CD4-positive, alpha-beta T cell (primary cell): ENCODE results near the gene RFC2. TPM values are rescaled to one million over a fixed set of nuclear protein-coding genes. Genes with fewer than 3 reads are reported as not detected.

Experiments used
- ATAC-seq: fragments of 200-7000 bp; cut with Tn5 transposase; one replicate; pipeline ENCODE4 v1.10.0; 2022; ENCODE audit warnings: mild to moderate bottlenecking; ENCODE audit not compliant: poor library complexity
- CTCF ChIA-PET: fragments of 350-600 bp; sonication (Branson Sonifier 250); formaldehyde crosslinking; loops from one replicate; lab custom pipeline; 2021; ENCODE audit warnings: antibody characterized with exemption, inconsistent platforms; lab: Charles Lee
- POLR2A ChIA-PET: fragments of 350-600 bp; sonication (Branson Sonifier 250); formaldehyde crosslinking; loops from one replicate; lab custom pipeline; 2021; ENCODE audit warnings: antibody characterized with exemption, inconsistent platforms; lab: Charles Lee
- DNase-seq, 14 experiments: peaks; one replicate each; pipeline ENCODE4 v3.0.0-alpha.2; 2013 to 2020; ENCODE audit warnings: mixed read lengths in 2 of 14
- H3K27ac ChIP-seq, 2 donors: one replicate each; pipeline versions ENCODE4 v1.5.1 to v1.7.0; 2013; ENCODE audit warnings: low read length in 2 of 2, low read depth in 1 of 2, mild to moderate bottlenecking in 1 of 2
- H3K27me3 ChIP-seq, 2 experiments: 1 replicate in 1 of 2; 2 replicates in 1 of 2; pipeline versions ENCODE4 v1.6.1 to v1.7.0; 2013; ENCODE audit warnings: low read length in 2 of 2, control low read depth in 1 of 2, mild to moderate bottlenecking in 1 of 2, moderate library complexity in 1 of 2; ENCODE audit not compliant: insufficient read depth in 2 of 2, control insufficient read depth in 1 of 2
- H3K36me3 ChIP-seq: one replicate; pipeline ENCODE4 v1.6.1; 2013; ENCODE audit warnings: low read length, control low read depth; ENCODE audit not compliant: insufficient read depth
- H3K4me1 ChIP-seq: one replicate; pipeline ENCODE4 v1.6.1; 2013; ENCODE audit warnings: low read length, control low read depth; ENCODE audit not compliant: insufficient read depth
- H3K4me3 ChIP-seq: one replicate; pipeline ENCODE4 v1.5.1; 2013; ENCODE audit warnings: mild to moderate bottlenecking, low read length, moderate library complexity
- H3K9me3 ChIP-seq, 2 experiments: 1 replicate in 1 of 2; 2 replicates in 1 of 2; pipeline versions ENCODE4 v1.6.1 to v1.7.0; 2013; ENCODE audit warnings: low read length in 2 of 2, mild to moderate bottlenecking in 2 of 2, control low read depth in 1 of 2, moderate library complexity in 1 of 2; ENCODE audit not compliant: control insufficient read depth in 1 of 2, insufficient read depth in 1 of 2
- H3K27ac Mint-ChIP-seq: one replicate; pipeline ENCODE4 v1.8.0; 2020; ENCODE audit warnings: mixed read lengths
- H3K27me3 Mint-ChIP-seq: one replicate; pipeline ENCODE4 v1.8.0; 2021; ENCODE audit warnings: mixed read lengths
- H3K36me3 Mint-ChIP-seq: one replicate; pipeline ENCODE4 v1.8.0; 2021; ENCODE audit warnings: low read depth, mixed read lengths
- H3K4me1 Mint-ChIP-seq: one replicate; pipeline ENCODE4 v1.8.0; 2021; ENCODE audit warnings: low read depth, mixed read lengths
- H3K4me3 Mint-ChIP-seq: one replicate; pipeline ENCODE4 v1.8.0; 2020; ENCODE audit warnings: mild to moderate bottlenecking, mixed read lengths
- H3K9me3 Mint-ChIP-seq: one replicate; pipeline ENCODE4 v1.8.0; 2020; ENCODE audit warnings: mixed read lengths
- intact Hi-C, 2 experiments: fragments of 100-400 bp; cut with DNase I in 1 of 2; cut with micrococcal nuclease in 1 of 2; formaldehyde crosslinking; loops; one replicate each; pipeline versions ENCODE4 v1.15.1 to v1.9.0; 2023 to 2025; cut with DNase I, micrococcal nuclease
- total RNA-seq, 174 experiments: library from RNA in 2 of 174; stranded (reverse) in 2 of 174; gene quantifications; one replicate each; pipeline ENCODE4 v1.2.3 and lab custom pipeline; 2021 to 2026
- TF ChIP-seq, protein P1 (sequence below): fragments of 200-600 bp; IDR thresholded peaks from one replicate; pipeline ENCODE4 v1.8.0; 2022; ENCODE audit warnings: antibody characterized with exemption, mild to moderate bottlenecking

The RFC2 gene
- total RNA-seq, 2 experiments from 2014 or later: 8.5 to 9.6 TPM

DNA sequence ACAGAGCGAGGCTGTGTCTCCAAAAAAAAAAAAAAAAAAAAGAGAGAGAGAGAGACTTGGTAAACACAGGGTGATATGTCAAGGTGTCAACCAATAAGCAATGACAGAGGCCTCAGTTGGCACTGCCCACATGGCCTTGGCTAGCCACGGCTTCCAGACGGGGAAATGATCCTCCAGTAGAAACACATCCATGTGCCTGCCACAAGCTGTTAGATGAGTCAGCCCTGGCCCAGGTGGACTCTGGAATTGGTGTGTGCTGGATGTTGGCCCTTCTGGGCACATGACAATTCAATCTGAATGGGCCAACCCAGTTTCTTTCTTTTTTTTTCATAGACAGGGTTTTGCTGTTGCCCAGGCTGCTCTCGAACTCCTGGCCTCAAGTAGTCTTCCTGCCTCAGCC lies 13.7 kb downstream of the RFC2 start:
- Histone ChIP-seq H3K4me1 (peaks cover 3% of the 10 kb centered on the region), H3K4me3 (no peak overlapping the region), H3K36me3 (peaks cover 86% of the 10 kb centered on the region), H3K9me3 (no peaks in the 10 kb centered on the region), H3K27me3 (no peaks in the 10 kb centered on the region), H3K27ac (no peak overlapping the region)
- peaks cover 62% of the 10 kb centered on the region for H3K36me3 Mint-ChIP-seq
- H3K4me1 Mint-ChIP-seq: no peaks in the 10 kb centered on the region
- DNase-seq (no peak), ATAC-seq (no peak)
- CTCF ChIA-PET: no interaction called here
- no peaks in the 10 kb centered on the region for H3K27me3 Mint-ChIP-seq
- H3K9me3 Mint-ChIP-seq: no peaks in the 10 kb centered on the region
- H3K27ac Mint-ChIP-seq: no peak overlapping the region
- POLR2A ChIA-PET: no interaction called here
- intact Hi-C loops: no loop called here
- TF ChIP-seq, protein P1, sequence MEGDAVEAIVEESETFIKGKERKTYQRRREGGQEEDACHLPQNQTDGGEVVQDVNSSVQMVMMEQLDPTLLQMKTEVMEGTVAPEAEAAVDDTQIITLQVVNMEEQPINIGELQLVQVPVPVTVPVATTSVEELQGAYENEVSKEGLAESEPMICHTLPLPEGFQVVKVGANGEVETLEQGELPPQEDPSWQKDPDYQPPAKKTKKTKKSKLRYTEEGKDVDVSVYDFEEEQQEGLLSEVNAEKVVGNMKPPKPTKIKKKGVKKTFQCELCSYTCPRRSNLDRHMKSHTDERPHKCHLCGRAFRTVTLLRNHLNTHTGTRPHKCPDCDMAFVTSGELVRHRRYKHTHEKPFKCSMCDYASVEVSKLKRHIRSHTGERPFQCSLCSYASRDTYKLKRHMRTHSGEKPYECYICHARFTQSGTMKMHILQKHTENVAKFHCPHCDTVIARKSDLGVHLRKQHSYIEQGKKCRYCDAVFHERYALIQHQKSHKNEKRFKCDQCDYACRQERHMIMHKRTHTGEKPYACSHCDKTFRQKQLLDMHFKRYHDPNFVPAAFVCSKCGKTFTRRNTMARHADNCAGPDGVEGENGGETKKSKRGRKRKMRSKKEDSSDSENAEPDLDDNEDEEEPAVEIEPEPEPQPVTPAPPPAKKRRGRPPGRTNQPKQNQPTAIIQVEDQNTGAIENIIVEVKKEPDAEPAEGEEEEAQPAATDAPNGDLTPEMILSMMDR: no peak
- H3K4me3 Mint-ChIP-seq: no peak overlapping the region

DNA sequence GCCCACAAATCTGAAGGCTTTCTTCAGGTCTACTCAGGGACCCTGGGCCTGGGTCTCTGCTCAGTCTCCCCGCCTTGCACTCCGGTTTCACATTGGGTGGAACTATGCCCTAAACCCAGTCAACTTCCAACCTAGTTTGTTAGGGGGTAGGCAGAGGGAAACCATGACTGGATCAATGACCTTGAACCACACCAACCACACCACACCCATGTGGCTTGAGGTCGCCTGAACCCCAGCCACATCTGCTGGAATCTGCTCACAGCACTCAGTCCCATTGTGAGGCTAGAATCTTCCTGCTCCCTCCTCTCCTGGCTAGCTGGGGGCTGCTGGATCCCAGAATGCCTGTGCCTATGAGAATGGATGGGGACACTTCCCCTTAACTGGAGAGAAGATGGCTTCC lies 17.9 kb downstream of the RFC2 start:
- DNase-seq (no peak), ATAC-seq (no peak)
- peaks cover 57% of the 10 kb centered on the region for H3K36me3 Mint-ChIP-seq
- no peaks in the 10 kb centered on the region for H3K4me1 Mint-ChIP-seq
- H3K9me3 Mint-ChIP-seq: no peaks in the 10 kb centered on the region
- H3K27ac Mint-ChIP-seq: no peak overlapping the region
- TF ChIP-seq, protein P1: no peak
- Histone ChIP-seq H3K4me3 (no peak overlapping the region), H3K27ac (no peak overlapping the region), H3K36me3 (peaks cover 65% of the 10 kb centered on the region), H3K9me3 (no peaks in the 10 kb centered on the region), H3K4me1 (peaks cover 3% of the 10 kb centered on the region), H3K27me3 (no peaks in the 10 kb centered on the region)
- no peak overlapping the region for H3K4me3 Mint-ChIP-seq
- intact Hi-C loops: no loop called here
- CTCF ChIA-PET: no interaction called here
- no peaks in the 10 kb centered on the region for H3K27me3 Mint-ChIP-seq
- POLR2A ChIA-PET: no interaction called here

DNA sequence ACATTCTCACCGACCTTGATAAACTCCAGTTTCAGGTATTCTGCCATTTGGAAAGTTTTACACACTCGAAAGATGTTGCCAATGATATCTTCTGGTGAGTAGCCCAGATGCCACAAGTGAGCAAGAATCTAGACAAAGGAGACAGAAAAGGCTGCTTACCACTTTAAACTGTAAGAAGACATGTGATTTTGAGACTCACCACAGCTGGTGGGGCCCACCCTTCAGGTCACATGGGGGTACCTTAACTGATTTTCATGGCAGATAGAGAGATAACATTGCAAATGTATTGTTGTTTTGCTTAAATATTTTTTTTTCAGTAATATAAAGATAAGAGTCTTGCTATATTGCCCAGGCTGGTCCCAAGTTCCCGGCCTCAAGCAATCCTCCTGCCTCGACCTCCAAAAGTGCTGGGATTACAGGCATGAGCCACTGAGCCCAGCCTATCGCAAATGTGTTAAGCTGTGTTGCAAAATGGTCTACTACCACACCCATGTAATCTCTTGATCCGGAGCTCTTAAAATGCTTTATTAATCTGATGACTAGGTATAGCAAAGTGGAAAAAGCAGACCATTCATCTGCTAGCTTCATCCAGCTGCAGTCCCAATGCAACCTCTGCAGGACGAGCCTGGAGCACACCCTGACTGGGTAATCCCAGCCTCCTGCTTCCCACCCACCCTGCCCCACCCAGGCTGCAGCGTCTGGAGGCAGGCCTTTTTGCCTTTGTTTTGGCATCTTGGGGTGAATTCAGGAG lies 18.5 kb downstream of the RFC2 start:
- Histone ChIP-seq H3K4me1 (peaks cover 3% of the 10 kb centered on the region), H3K27me3 (no peaks in the 10 kb centered on the region), H3K9me3 (no peaks in the 10 kb centered on the region), H3K27ac (no peak overlapping the region), H3K4me3 (no peak overlapping the region), H3K36me3 (peaks cover 63% of the 10 kb centered on the region)
- intact Hi-C loops: no loop called here
- POLR2A ChIA-PET: no interaction called here
- Mint-ChIP-seq H3K9me3 (no peaks in the 10 kb centered on the region), H3K36me3 (peaks cover 60% of the 10 kb centered on the region), H3K4me3 (no peak overlapping the region), H3K4me1 (no peaks in the 10 kb centered on the region), H3K27me3 (no peaks in the 10 kb centered on the region), H3K27ac (no peak overlapping the region)
- CTCF ChIA-PET: no interaction called here
- TF ChIP-seq, protein P1: no peak
- DNase-seq (no peak), ATAC-seq (no peak)
